H1 (cell line): ENCODE measurements around the gene FAF2. TPM values are rescaled to one million over a fixed set of nuclear protein-coding genes. Genes with fewer than 3 reads are reported as not detected.

Experiments used
- CTCF ChIA-PET: fragments of 300-600 bp; sonication (Branson Sonifier 250); formaldehyde crosslinking; loops from one replicate; lab custom pipeline; 2021; ENCODE audit not compliant: partially characterized antibody; lab: Charles Lee
- POLR2A ChIA-PET: fragments of 300-600 bp; sonication (Branson Sonifier 250); formaldehyde crosslinking; loops from one replicate; lab custom pipeline; 2021; ENCODE audit warnings: inconsistent platforms; ENCODE audit not compliant: partially characterized antibody; lab: Charles Lee
- DNase-seq, 2 experiments: peaks; one replicate each; pipeline versions ENCODE4 v3.0.0 to v3.0.0-alpha.2; 2010 to 2022; ENCODE audit warnings: low spot score in 2 of 2, low read depth in 1 of 2, mixed read lengths in 1 of 2
- FAIRE-seq: peaks from 2 replicates; lab custom pipeline; 2011; peaks lifted over from hg19 to GRCh38; lab: Jason Lieb, UNC
- H2AFZ ChIP-seq: 2 replicates; pipeline ENCODE4 v1.8.1; 2012; ENCODE audit warnings: low read length, inconsistent platforms
- H2AK5ac ChIP-seq: 2 replicates; pipeline ENCODE4 v1.6.1; 2013; ENCODE audit warnings: low read depth, low read length
- H2BK120ac ChIP-seq: replicated peaks from 2 replicates; pipeline ENCODE3; 2013; ENCODE audit warnings: low read depth, low read length, inconsistent platforms
- H2BK12ac ChIP-seq: 2 replicates; pipeline ENCODE4 v1.6.1; 2013; ENCODE audit warnings: low read depth, low read length
- H2BK15ac ChIP-seq: 2 replicates; pipeline ENCODE4 v1.6.1; 2013; ENCODE audit warnings: low read length
- H2BK20ac ChIP-seq: 2 replicates; pipeline ENCODE4 v1.6.1; 2013; ENCODE audit warnings: low read length
- H2BK5ac ChIP-seq: 2 replicates; pipeline ENCODE4 v1.6.1; 2013; ENCODE audit warnings: low read depth, low read length
- H3K14ac ChIP-seq: 2 replicates; pipeline ENCODE4 v1.6.1; 2013; ENCODE audit warnings: inconsistent platforms; ENCODE audit not compliant: insufficient read length
- H3K18ac ChIP-seq: 2 replicates; pipeline ENCODE4 v1.6.1; 2013; ENCODE audit warnings: low read length; ENCODE audit errors: extremely low read depth
- H3K23ac ChIP-seq: 2 replicates; pipeline ENCODE4 v1.6.1; 2013; ENCODE audit warnings: inconsistent platforms; ENCODE audit not compliant: insufficient read length
- H3K23me2 ChIP-seq: 2 replicates; pipeline ENCODE4 v1.6.1; 2013; ENCODE audit warnings: low read depth, low read length
- H3K27ac ChIP-seq: 2 replicates; pipeline ENCODE4 v1.6.1; 2011; ENCODE audit warnings: low read depth, low read length, inconsistent platforms
- H3K27me3 ChIP-seq, 4 experiments: replicated peaks in 1 of 4; 1 replicate in 1 of 4; 2 replicates in 3 of 4; pipeline versions ENCODE4 v1.6.1 to v1.8.1; 2011 to 2013; ENCODE audit warnings: low read length in 3 of 4, mild to moderate bottlenecking in 3 of 4, inconsistent platforms in 2 of 4, mixed read lengths in 2 of 4, moderate library complexity in 1 of 4; ENCODE audit not compliant: control insufficient read depth in 3 of 4, insufficient read depth in 3 of 4; ENCODE audit errors: extremely low read depth in 1 of 4
- H3K36me3 ChIP-seq, 4 experiments: 2 replicates each; pipeline versions ENCODE4 v1.6.1 to v1.8.1; 2011 to 2013; ENCODE audit warnings: mild to moderate bottlenecking in 4 of 4, low read length in 3 of 4, moderate library complexity in 2 of 4, control low read depth in 1 of 4, inconsistent platforms in 1 of 4; ENCODE audit not compliant: insufficient read depth in 4 of 4, control insufficient read depth in 2 of 4
- H3K4ac ChIP-seq: replicated peaks from 2 replicates; pipeline ENCODE3; 2013; ENCODE audit warnings: low read length, low read depth, mixed read lengths, inconsistent platforms; ENCODE audit not compliant: insufficient read length
- H3K4me1 ChIP-seq, 4 experiments: replicated peaks in 1 of 4; 1 replicate in 1 of 4; 2 replicates in 3 of 4; pipeline versions ENCODE4 v1.6.1 to v1.8.1; 2011 to 2013; ENCODE audit warnings: low read length in 3 of 4, inconsistent platforms in 2 of 4, mixed read lengths in 1 of 4; ENCODE audit not compliant: insufficient read depth in 4 of 4, control insufficient read depth in 3 of 4
- H3K4me2 ChIP-seq, 2 experiments: 2 replicates each; pipeline versions ENCODE4 v1.6.1 to v1.8.1; 2011 to 2013; ENCODE audit warnings: low read depth in 2 of 2, low read length in 2 of 2, control low read depth in 1 of 2, inconsistent platforms in 1 of 2, mild to moderate bottlenecking in 1 of 2; ENCODE audit not compliant: insufficient read depth in 1 of 2
- H3K4me3 ChIP-seq, 4 experiments: fragments of 200-600, 300-600 bp in 1 of 4; sonication (generic), shearing (Covaris generic), sonication (Bioruptor Twin) in 1 of 4; 2 replicates each; pipeline versions ENCODE4 v1.5.1 to v1.8.1; 2011 to 2016; ENCODE audit warnings: low read length in 4 of 4, low read depth in 3 of 4, control low read depth in 2 of 4, inconsistent platforms in 2 of 4, mild to moderate bottlenecking in 2 of 4, mixed read lengths in 1 of 4, moderate library complexity in 1 of 4; ENCODE audit not compliant: insufficient read depth in 2 of 4; ENCODE audit errors: extremely low read depth in 1 of 4
- H3K56ac ChIP-seq: replicated peaks from 2 replicates; pipeline ENCODE3; 2013; ENCODE audit warnings: low read depth, mild to moderate bottlenecking, mixed read lengths, low read length, inconsistent platforms; ENCODE audit not compliant: insufficient read length
- H3K79me1 ChIP-seq: 2 replicates; pipeline ENCODE4 v1.6.1; 2013; ENCODE audit warnings: low read depth, low read length, control low read depth
- H3K79me2 ChIP-seq, 2 experiments: 2 replicates each; pipeline versions ENCODE4 v1.6.1 to v1.8.1; 2012 to 2013; ENCODE audit warnings: low read length in 2 of 2, mild to moderate bottlenecking in 2 of 2, inconsistent platforms in 1 of 2; ENCODE audit not compliant: insufficient read depth in 2 of 2, control insufficient read depth in 1 of 2
- H3K9ac ChIP-seq, 4 experiments: replicated peaks in 1 of 4; 1 replicate in 1 of 4; 2 replicates in 3 of 4; pipeline versions ENCODE4 v1.6.1 to v1.8.1; 2011 to 2013; ENCODE audit warnings: low read depth in 3 of 4, low read length in 3 of 4, control low read depth in 2 of 4, mild to moderate bottlenecking in 2 of 4, moderate library complexity in 2 of 4, inconsistent platforms in 1 of 4; ENCODE audit errors: extremely low read depth in 1 of 4
- H3K9me3 ChIP-seq, 2 experiments: 2 replicates each; pipeline versions ENCODE4 v1.6.1 to v1.8.1; 2012 to 2013; ENCODE audit warnings: mild to moderate bottlenecking in 2 of 2, moderate library complexity in 2 of 2, control low read depth in 1 of 2, inconsistent platforms in 1 of 2, low read depth in 1 of 2, low read length in 1 of 2, mixed read lengths in 1 of 2; ENCODE audit not compliant: insufficient read depth in 2 of 2
- H4K20me1 ChIP-seq, 2 experiments: replicated peaks in 1 of 2; 2 replicates each; pipeline versions ENCODE3 to v1.8.1; 2011 to 2013; ENCODE audit warnings: inconsistent platforms in 2 of 2, low read length in 2 of 2, mild to moderate bottlenecking in 1 of 2; ENCODE audit not compliant: insufficient read depth in 2 of 2, control insufficient read depth in 1 of 2
- H4K5ac ChIP-seq: 2 replicates; pipeline ENCODE4 v1.6.1; 2013; ENCODE audit warnings: low read length, low read depth, mixed read lengths, inconsistent platforms; ENCODE audit not compliant: insufficient read length
- H4K8ac ChIP-seq: 2 replicates; pipeline ENCODE4 v1.8.0; 2013; ENCODE audit warnings: mild to moderate bottlenecking, moderate library complexity, low read length, inconsistent platforms; ENCODE audit not compliant: insufficient read depth; ENCODE audit errors: extremely low read depth
- H4K91ac ChIP-seq: replicated peaks from 2 replicates; pipeline ENCODE3; 2013; ENCODE audit warnings: low read length, mixed read lengths, inconsistent platforms; ENCODE audit not compliant: insufficient read length
- CHD1 ChIP-seq: IDR thresholded peaks from 2 replicates; pipeline ENCODE4 v1.6.1; 2012; ENCODE audit warnings: low read depth, low read length, improper control_type of control experiment
- CREB1 ChIP-seq: IDR thresholded peaks from 2 replicates; pipeline ENCODE4 v1.6.1; 2012; ENCODE audit warnings: inconsistent platforms
- FOSL1 ChIP-seq: IDR thresholded peaks from 2 replicates; pipeline ENCODE4 v1.6.1; 2011; ENCODE audit warnings: mild to moderate bottlenecking, low read depth, low read length, moderate library complexity; ENCODE audit not compliant: insufficient read depth
- HDAC6 ChIP-seq: IDR thresholded peaks from one replicate; pipeline ENCODE4 v1.7.1; 2012; ENCODE audit warnings: low read depth, mild to moderate bottlenecking, inconsistent platforms, low read length, moderate library complexity
- NRF1 ChIP-seq: IDR thresholded peaks from 2 replicates; pipeline ENCODE4 v1.6.1; 2011; ENCODE audit warnings: mild to moderate bottlenecking, low read depth, low read length, improper control_type of control experiment
- PHF8 ChIP-seq: fragments of 200-600 bp; sonication (generic); conservative IDR thresholded peaks from 2 replicates; pipeline ENCODE4 v1.7.1; 2012; ENCODE audit warnings: low read depth, mild to moderate bottlenecking, inconsistent platforms, low read length, moderate library complexity
- POLR2A ChIP-seq, 2 experiments: IDR thresholded peaks; 1 replicate in 1 of 2; 2 replicates in 1 of 2; pipeline ENCODE4 v1.6.1; 2011; ENCODE audit warnings: low read depth in 2 of 2, low read length in 2 of 2, mild to moderate bottlenecking in 2 of 2; ENCODE audit errors: control extremely low read depth in 1 of 2
- SP1 ChIP-seq: IDR thresholded peaks from 2 replicates; pipeline ENCODE4 v1.6.1; 2011; ENCODE audit warnings: low read depth, low read length
- SRF ChIP-seq: IDR thresholded peaks from 2 replicates; pipeline ENCODE4 v1.6.1; 2011; ENCODE audit warnings: mild to moderate bottlenecking, low read depth, low read length, moderate library complexity
- SUZ12 ChIP-seq: fragments of 200-600 bp; sonication (generic); IDR thresholded peaks from 2 replicates; pipeline ENCODE4 v1.6.1; 2012; ENCODE audit warnings: mild to moderate bottlenecking, inconsistent platforms, low read length, moderate library complexity, mixed read lengths
- TEAD4 ChIP-seq: IDR thresholded peaks from 2 replicates; pipeline ENCODE4 v1.6.1; 2012; ENCODE audit warnings: low read depth, low read length, inconsistent platforms, mixed read lengths
- YY1 ChIP-seq: IDR thresholded peaks from 2 replicates; pipeline ENCODE4 v1.6.1; 2011; ENCODE audit warnings: low read depth, mild to moderate bottlenecking, low read length
- WGBS, 2 experiments: shearing (Covaris generic) in 1 of 2; methylation state at CpG; one replicate each; pipeline versions ENCODE4 v1.1.6 to v1.1.7; 2013 to 2015; ENCODE audit warnings: low lambda C conversion rate in 2 of 2, mixed read lengths in 2 of 2, inconsistent platforms in 1 of 2, low coverage in 1 of 2, missing lambda C conversion rate in 1 of 2; ENCODE audit not compliant: insufficient replicate concordance in 2 of 2, insufficient coverage in 1 of 2, insufficient read length in 1 of 2; ENCODE audit errors: extremely low coverage in 1 of 2, missing lambda C conversion rate in 1 of 2; 5-methylcytosine and 5-hydroxymethylcytosine counted together
- polyA plus RNA-seq, 7 experiments: library from polyadenylated mRNA; depleted of rRNA in 3 of 7; stranded (reverse) in 5 of 7; unstranded in 2 of 7; fragments of >200 nt in 5 of 7; fragments of 200-250 nt in 2 of 7; gene quantifications; 1 replicate in 5 of 7; 2 replicates in 1 of 7; 4 replicates in 1 of 7; pipeline versions ENCODE4 v1.2.1 to v1.2.3, GENCODE V29; 2011 to 2013; ENCODE audit warnings: missing spikeins in 2 of 7, mixed read lengths in 2 of 7
- total RNA-seq: library from RNA; stranded (reverse); fragmentation: NEBNext Ultra II Directional; extraction: Animal tissue kit (Norgen Biotek cat#: 25700); gene quantifications from 2 replicates; pipeline ENCODE4 v1.2.1, GENCODE V29; 2021
- TF ChIP-seq, protein P1 (sequence below): IDR thresholded peaks from 2 replicates; pipeline ENCODE4 v1.6.1; 2012; ENCODE audit warnings: inconsistent platforms

Gene FAF2
- total and polyA plus RNA-seq, 2 of the 8 experiments (the other 6 are each of a cell fraction or from before 2014, with no cell fraction given): 20.8 to 35.8 TPM

- Histone ChIP-seq H3K79me1 (no peaks in the 10 kb centered on the region), H3K23ac (no peak overlapping the region), H3K23me2 (no peaks in the 10 kb centered on the region), H2AFZ (no peak overlapping the region), H4K8ac (no peak overlapping the region), H3K79me2 (no peaks in the 10 kb centered on the region), H3K27me3 (no peaks in the 10 kb centered on the region), H4K91ac (no peak overlapping the region), H2BK15ac (no peak overlapping the region), H3K18ac (no peak overlapping the region), H3K4me3 (no peak overlapping the region), H3K9me3 (no peaks in the 10 kb centered on the region), H3K4me1 (no peaks in the 10 kb centered on the region; a peak in 1 of 7 replicates), H3K27ac (no peak overlapping the region), H3K4ac (no peak overlapping the region), H3K4me2 (no peak overlapping the region), H3K9ac (no peak overlapping the region), H2BK12ac (no peak overlapping the region), H4K20me1 (no peaks in the 10 kb centered on the region), H4K5ac (no peak overlapping the region), H2BK5ac (no peak overlapping the region), H3K14ac (no peak overlapping the region), H2AK5ac (no peak overlapping the region), H3K36me3 (0 out of 8 replicates have a peak, but pooled peaks cover 0 to 2% (median 0%) of the 10 kb centered on the region in 4 experiments), H2BK20ac (no peak overlapping the region), H3K56ac (no peak overlapping the region), H2BK120ac (no peak overlapping the region)
- TF ChIP-seq FOSL1 (no peak), POLR2A (IDR thresholded peaks at IDR 0.05; ENCODE audit: control extremely low read depth in 1 of 2, low read depth in 2 of 2, low read length in 2 of 2) (no peak), NRF1 (no peak), CHD1 (no peak), HDAC6 (no peak), TEAD4 (no peak), SP1 (no peak), YY1 (no peak), CREB1 (no peak), SRF (no peak), SUZ12 (no peak), PHF8 (no peak)
- TF ChIP-seq, protein P1, sequence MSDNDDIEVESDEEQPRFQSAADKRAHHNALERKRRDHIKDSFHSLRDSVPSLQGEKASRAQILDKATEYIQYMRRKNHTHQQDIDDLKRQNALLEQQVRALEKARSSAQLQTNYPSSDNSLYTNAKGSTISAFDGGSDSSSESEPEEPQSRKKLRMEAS: no peak
- ChIA-PET CTCF (interaction anchor here (0.7 to 6.4 kb wide), 3 partner anchors 15 to 85 kb away, joined by 4 to 83 read pairs (median 4); no protein-coding TSS in a partner anchor), POLR2A (interaction anchor here (7.7 kb wide), 1 partner anchor 17 kb away, joined by 57 read pairs; the partner anchor contains the start of genes HIGD2A and NOP16)
- no peak for FAIRE-seq
- DNase-seq: no peak
- WGBS, 2 experiments: 87% methylated on average over 5 of the region's 5 CpGs; no CpG with 5 or more reads in 1 of the 2 experiments
Observed at GRCh38 chr5:176408590-176408989, 39.6 kb upstream of the FAF2 start.
